ENCODE measurements around the gene WSCD2.

Gene WSCD2

DNA sequence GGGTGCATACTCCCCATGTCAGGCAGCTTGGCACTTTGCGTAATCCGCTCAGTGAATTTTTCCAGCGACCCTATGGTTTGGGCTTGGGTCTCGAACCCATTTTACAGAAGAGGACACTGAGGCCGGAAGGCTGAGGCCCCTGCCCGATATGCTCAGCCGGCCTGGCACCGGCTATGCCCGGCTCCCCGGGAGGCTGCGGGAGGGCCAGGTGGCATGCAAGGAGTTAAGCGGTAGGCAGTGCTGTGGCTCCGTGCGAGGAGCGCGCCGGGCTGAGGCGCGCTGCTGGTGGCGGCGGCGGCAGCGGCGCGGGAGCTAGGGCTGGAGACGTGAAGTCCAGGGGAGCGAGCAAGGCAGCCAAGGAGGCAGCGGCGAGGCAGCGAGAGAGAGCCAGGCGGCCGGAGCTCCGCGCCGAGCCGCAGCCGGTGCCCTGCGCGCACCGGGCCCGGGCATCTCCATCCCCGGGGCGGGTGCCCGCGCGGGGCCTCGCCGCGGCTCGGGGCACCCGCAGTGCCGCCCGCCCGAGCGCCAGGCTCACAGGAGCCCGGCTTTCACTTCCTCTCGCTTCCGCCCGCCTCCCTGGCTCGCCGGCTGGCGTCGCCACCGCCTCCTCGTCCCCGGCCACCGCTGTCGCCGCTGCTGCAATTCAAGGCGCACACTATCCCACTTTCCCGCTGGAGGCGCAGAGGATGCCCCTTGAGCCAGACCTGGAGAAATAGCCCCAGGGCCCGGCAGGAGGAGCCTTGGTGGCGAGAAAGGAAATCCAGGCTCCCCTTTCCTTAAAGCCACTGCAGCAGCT is at the start of gene WSCD2:
WSCD2 (plus strand) TSS at position 272 of the 796 bp plus-strand sequence. CDS start 66,545 bp downstream, outside the sequence.
- DNase-seq, result peak; percentile 58 to 85

DNA sequence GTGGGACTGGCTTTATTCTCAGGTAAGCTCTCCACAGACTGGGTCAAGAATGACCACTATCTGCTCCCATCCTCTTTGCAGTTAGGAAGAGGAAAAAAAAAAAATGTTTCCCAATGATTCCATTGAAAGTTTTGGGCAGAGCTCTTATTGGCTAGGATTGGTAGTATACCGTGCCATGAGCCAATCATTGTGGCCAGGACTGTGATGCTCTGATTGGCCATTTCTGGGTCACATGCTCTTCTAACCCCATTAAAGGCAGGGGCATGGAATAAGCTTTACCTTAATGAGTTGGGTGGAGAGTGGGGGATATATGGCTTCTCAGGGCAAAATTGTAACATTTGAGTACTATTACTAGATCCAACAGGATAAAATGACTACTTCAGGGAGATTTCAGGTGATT is 49.4 kb upstream of the WSCD2 start:
- no peak for DNase-seq

DNA sequence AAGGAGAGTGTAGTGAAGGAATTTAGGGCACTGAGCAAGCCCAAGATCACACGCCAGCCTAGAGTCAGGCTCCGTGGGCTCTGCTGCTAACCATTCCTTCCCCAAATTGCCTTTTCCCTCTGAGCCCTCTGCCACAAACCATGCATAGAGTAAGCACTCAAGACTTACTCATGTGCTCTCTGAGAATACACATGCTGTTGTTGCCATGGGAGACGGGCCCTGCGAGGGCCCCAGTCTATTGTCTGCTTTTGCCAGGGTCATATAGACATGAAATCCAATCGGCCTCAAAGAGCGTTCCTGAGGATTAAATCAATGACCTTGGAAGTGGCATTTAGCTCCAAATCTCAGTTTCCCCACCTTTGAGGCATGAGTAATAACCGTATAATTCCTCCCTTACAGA is 48.7 kb upstream of the WSCD2 start:
- DNase-seq, result peak; percentile 70 to 79

DNA sequence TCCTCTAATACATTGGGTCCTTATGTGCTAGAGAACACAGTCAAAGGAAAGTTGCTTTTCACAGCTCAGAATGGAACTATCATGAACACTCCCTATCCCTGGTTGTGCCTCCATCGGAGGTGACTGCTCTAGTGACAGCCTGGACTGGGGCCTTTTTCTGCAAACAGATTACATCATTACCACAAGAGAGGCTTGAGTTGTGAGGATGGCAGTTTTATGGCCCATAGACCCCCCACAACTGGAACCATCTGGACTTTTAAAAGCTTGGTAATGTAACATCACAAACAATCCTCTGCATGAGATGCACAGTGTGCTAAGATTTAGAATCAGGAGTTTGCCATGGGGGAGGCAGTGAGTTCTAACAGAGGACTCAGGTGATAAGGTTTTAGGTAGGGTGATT is 46.6 kb upstream of the WSCD2 start:
- no peak for DNase-seq

DNA sequence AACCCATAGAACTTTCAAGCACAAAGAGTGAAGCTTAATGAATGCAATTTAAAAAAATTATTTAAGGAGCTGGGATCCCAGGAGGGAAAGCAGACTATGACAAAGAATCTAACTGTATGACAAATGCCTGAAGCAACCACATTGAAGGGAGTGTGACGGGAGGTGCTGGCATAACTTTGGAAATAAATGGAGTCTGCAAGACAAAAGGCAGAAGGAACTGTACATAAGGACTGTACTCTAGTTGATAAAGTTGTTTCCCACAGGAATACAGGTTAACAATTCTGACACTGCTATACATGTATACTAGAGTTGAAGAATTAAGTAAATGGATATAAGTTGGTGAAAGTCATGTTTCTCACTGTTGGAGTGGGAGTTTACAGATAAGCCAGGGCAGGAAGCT is 41.2 kb upstream of the WSCD2 start:
- DNase-seq, result no peak

DNA sequence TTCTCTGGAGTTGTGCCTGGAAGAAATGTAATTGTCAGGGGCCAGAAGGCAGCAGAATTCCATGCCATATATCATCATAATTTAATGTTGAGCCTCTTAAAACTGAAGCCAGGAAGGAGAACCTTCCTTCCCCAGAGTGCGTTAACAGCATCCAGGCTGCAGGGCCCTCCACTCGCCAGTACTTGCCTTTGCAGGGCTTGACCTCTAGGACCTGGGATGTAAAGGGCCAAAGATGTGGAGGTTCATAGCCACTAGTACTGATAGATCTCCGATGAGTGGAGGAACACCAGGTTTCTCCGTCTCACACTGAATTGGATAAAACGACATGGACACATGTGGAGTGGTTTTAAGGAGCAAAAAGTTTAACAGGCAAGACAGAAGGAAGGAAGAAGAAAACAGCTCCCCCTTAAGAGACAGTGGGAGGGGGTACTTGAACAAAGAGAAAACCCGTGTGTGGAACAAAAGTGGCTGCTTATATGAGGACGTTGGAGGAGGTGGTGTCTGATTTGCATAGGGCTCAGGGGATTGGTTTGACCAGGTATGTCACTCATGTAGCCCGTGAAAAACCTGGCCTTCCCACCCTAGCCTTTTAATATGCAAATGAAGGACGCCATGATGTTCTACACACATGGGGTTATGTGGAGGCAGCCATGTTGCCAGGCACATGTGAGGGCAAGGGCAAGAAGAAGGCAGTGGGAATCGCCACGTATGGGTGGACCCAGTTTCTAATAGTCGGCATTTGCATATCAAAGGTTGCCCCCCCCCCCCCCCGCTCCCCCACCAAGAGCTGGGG is 38.8 kb upstream of the WSCD2 start:
- no peak for DNase-seq

DNA sequence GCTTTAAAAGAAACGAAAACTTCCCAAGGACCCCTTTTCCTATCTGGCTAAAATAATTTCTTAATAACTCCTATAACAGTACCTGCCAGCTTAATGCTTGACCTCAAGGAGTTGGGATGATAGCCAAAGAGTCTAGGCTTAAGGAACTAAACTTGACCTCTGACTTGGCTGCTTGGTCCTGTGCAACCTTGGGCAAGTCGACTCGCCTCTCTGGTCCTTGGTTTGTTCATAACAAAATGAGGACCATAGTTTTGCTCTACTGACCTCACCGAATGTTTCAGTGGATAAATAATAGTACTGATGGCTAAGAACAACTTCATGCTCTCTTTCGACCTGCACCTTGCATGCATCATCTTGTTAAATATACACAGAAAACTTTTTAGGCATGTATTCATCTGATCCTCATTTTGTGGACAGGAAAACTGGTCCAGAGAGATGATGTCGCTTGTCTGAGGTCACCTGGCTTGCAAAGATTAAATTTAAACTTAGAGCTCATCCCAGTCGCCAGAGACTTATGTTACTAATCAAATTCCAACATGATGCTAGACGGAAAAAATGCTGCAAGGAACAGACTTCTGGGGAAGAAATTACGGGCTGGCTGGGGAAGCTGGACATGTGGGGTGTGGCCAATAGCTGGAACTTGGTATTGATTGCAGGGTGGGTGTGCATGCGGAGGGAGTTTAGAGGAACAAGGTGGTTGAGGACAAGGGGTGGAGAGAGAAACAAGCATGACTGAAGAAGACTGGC is 38.0 kb upstream of the WSCD2 start:
- no peak for DNase-seq

DNA sequence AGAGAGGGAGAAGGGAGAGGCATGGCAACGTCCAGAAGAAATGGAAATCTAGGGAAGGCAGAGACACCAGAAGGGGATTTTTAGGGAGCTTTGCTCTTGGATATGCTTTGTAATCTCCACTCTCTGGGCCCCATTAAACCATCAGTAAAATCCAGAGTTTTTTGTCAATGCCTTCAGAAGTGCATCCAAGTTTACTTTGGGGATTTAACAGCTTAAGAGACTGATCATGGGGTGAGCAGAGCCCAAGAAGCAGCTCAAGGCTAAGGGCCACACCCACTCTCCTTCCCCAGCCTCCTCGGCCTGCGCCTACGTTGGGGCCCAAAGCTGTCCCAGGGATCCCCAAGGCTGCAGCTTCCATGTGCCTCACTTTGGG is 37.4 kb upstream of the WSCD2 start:
- DNase-seq, result no peak

DNA sequence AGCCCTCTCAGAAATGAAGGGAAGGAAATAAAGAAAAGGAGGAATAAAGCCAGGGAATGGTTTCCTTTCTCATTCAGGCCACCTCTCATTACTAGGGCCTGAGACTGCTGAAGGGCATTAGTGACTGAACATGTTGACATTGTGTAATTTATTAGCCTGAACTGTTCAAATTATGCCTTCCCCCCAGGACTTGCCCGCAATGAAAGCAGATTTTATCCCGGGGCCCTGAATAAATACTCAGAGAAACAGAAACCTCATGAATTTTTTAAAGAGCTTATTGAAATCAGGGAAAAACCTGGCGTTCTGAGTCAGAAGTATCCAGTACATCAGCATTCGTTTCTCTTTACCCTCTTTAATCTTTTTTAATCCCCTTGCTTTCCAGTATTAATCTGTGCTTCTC is 35.9 kb upstream of the WSCD2 start:
- no peak for DNase-seq

DNA sequence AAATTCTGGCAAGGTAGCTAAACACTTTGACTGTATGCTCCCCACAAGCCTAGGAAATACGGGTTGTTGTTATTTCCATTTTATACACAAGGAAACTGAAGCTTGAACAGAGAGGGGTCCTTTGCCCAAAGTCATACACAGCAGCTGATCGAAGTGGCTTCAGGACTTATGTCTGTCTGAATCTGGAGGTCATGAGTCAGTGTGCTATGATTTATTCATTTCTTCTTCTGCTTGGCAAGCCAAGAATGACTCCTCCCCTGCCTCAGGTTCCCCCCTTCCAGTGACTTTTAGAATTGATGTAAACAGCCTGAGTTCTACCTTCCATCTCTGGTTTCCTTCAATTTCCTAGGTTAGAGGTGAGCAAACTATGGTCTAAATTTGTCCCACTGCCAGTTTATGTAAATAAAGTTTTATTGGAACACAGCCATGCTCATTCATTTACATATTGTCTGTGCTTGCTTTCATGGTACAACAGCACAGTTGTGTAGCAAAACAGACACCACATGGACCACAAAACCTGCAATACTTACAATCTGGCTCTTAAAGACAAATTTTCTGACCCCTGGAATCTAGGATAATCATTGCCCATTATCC is 34.9 kb upstream of the WSCD2 start:
- no peak for DNase-seq

DNA sequence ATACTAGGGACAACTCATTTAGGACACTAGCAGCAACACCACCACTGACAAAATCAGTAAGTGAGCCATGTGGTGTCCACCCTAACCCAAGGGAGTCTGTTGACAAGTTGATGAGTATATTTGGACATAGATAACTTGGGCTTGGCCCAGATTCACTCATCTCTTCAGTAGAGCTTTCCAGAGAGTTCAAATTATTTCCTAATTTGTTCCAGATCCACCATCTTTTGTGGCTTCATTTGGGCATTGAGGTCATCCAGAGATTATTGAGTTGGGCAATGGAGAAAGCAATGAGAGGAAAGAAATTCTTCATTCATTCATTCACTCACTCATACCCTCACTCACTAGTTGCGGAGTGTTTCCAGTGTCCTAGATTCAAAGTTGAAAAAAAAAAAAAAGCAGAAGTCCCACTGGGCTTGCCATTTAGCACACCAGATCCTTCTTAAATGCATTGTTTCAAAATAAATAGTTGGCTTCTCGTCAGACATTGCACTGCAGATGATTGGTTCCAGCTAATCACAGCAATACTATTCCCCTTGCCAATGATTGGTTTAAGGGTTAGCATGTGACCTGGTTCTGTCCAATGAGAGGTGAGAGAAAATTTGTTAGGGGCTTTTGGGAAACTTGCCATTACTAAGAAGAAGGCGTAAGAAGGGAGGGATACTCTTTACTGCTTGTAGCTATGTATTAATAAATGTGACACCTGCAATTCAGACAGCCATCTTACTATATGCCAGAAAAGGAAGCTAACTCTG is 31.8 kb upstream of the WSCD2 start:
- DNase-seq, result no peak

DNA sequence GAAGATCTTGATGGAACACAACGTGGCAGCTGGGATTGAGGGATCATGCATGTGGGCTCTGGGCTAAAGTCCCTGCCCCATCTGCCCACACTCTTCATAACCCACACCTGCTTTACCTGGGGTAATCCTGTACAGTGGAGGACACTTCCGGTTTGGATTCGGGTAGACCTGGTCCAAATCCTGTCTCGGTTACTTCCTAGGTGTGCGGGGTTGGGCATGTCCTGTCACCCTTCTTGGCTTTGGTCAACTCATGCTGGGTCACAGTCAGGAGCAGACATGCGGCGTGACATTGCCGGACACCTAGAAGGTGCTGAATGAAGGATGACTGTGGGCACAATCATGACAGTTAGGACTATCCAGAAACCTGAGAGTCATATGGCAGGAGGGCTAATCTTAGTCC is 30.7 kb upstream of the WSCD2 start:
- DNase-seq, result no peak

DNA sequence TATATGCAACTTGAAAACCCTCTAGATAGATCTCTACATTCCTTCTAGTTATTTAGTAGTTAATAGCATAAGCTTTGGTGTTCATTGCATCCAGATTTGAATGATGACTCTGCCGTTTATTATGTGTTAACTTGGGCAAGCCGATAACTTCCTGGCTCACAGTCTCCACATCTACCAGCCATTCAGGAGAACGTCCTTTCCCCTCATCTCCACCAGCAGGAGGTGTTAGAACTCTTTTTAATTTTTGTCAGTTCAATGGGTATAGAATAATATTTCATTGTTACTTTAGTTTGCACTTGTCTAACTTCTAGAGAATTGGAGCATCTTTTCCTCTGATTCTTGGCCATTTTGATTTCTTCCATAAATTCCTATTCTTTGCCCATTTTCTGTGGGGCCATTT is 30.0 kb upstream of the WSCD2 start:
- DNase-seq, result no peak

DNA sequence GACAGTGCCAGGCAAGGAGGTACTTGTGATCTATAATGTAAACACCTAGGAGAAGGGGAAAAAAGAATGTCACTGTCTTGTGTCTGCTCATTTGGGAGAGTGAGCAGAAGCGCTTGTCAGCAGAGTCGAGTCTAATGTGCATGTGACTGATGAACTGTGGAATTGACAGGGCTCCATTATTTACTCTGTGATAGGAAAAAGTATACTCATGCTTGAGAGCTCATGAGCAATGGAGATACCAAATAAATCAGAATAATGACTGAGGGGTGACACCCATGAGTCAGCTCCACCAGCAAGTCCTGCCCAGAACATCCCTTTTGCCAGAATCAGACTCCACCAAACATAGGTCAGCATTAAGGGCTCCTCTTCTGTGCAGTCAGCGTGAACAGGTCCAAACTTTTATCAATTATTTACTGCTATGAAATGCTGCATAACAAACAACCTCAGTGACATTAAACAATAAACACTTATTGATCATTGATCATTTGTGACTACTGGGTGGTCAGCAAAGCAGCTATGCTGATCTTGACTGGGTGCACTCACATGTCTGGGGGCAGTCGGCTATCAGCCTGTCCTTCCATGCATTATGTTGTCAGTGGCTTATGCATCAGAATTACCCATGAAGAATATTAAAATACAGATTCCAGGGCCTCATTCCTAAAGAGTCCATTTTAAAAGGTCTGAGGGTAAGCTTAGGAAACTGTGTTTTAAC is 29.2 kb upstream of the WSCD2 start:
- peak in 1 of 2 experiments; percentile 34 for DNase-seq

DNA sequence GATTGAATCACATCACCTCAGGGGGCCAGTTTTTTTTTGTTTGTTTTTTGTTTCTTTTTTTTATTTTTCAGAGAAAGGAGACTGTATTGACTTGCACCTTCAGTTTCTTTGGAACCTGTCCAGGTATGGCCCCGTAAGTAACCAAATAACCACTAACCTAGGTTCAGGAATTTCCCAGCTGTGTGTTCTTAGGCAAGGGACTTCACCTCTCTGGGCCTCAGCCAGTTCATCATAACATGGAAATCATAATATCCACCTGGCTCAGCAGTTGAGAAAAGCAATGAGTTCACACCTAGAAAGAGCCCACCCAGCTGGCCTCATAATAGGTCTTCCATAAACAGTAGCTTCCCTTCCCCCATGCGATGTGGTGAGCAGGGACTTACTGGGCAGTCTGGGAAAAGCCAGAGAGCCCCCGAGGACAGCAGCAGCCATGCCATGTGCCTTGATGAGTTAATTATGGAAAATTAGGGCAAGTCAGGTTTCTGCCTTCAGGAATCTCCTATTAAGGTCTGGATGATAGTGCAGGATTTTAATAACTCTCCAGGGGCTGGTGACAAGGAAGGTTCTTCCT is 27.4 kb upstream of the WSCD2 start:
- DNase-seq, result no peak

DNA sequence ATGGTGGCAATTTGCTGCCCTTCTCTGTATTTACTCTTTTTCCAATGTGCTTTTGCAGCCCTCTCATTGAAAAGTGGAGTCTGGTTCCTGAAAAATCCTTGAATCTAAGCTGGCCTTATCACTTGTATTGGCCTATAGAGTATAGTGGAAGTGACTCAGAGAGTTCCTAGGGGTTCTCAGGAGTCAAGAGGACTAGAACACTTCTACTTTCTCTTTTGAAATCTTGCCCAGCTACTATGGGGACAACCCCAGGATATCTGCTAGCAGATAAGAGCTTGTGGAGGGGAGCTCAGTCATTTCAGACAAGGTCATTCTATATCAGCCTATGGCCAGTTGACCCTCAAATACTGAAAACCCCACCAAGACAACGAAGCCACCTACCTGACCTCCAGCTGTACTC is 26.7 kb upstream of the WSCD2 start:
- no peak for DNase-seq

DNA sequence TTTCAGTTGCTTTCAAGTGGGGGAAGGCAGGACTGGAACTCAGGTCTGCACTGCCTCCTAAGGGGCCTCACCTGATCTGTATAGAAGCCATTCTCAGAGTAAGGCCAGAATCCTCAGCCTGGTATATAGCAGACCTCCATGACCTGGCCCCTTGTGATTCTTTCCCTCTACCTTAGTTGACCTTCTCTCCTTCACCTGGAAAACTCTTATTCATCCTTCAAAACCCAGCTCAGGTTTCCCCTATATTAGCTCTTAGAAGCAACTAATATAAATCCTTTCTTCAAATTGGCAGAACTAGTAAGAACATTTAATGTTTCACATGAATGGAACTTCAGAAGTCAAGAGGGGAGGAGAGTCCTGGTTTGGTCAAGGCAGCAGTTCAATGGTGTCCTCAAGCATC is 26.0 kb upstream of the WSCD2 start:
- no peak for DNase-seq

DNA sequence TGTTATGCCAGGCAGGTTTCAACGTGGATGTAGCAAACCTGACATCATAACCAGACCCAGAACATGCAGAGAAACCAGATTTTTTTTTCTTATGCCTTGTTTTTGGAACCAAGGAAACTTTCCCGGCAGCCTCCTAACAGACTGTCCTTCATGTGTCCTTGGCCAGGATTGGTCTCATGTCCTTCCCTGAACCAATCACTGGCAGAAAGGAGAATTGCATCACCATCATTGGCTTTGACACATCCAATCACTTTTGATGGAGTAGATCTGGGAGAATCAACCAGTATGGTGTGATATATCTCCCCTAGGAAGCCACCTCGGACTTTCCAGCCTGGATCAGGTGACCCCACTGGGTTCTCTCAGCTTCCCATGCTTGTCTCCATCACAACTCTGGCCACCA is 25.6 kb upstream of the WSCD2 start:
- no peak for DNase-seq

DNA sequence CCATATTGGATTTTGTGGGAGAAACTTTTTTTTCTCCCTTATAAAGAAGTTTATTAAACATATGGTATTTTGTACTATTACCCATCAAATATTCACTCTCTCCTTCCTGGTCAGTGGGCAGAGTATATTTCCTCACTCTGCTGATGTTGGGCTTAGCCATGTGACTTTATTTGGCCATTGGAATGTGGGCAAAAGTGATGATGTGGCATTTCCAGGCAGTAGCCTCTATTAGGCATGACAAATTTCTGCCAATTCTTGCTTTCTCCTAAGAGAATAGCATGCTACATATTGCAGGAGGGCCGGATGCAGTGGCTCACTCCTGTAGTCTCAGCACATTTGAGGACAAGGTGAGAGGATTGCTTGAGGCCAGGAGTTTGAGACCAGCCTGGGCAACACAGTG is 24.4 kb upstream of the WSCD2 start:
- DNase-seq, result no peak

DNA sequence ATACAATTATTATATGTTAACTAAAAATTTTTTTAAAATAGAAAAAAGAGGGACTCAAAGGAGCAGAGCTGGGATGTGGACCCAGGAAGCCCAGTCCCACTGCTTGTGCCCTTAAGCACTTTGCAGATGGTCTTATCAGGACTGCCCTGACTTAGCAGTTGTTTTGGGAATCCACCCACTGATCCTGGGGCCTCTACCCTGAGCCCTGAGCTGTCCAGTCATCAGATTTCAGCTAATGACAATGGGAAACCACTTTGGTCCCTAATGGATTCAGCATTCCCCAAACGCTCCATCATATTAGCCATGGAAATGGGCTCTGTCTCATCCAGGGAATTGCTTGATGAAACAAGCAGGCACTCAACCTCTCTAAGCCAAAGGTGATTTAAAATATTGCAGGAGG is 22.5 kb upstream of the WSCD2 start:
- no peak for DNase-seq

DNA sequence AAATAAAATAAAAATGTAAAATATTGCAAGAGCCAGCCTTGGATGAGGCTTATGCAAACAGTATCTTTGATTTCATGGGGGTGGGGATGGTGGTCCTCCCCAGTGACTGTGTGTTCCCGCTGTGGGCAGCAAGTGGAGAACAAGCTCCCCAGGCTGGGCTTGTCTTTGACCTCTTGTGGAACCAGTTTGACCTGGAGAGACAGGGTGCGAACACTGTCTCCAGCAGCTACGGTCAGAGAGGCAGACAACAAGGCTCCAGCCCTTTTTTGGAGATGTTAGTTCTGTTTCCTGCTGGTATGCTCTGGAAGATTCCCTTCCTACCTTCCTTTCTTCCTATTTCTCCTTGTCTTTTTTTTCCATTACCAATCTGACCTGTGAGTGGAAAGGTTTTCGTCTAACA is 21.8 kb upstream of the WSCD2 start:
- no peak for DNase-seq

DNA sequence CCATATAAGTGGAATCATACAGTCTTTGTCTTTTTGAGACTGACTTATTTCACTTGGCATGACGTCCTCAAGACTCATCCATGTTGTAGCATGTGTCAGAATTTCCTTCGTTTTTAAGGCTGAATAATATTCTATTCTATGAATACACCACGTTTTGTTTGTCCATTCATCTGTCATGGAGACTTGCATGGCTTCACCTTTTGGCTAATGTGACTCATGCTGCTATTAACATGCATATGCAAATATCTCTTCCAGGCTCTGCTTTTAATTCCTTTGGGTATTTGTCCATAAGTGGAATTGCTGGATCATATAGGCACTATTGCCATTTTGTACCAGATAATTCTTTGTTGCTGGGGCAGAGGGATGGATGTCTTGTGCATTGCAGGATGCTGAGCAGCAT is 19.6 kb upstream of the WSCD2 start:
- no peak for DNase-seq

Measured in NCI-H187 (cell line).